Astrocyte (in vitro differentiated cells and primary cell): ENCODE data around the gene CISD2. TPM values are rescaled to one million over a fixed set of nuclear protein-coding genes. Genes with fewer than 3 reads are reported as not detected.

Experiments used
- DNase-seq: peaks from one replicate; pipeline ENCODE4 v3.0.0-alpha.2; 2010; ENCODE audit warnings: low read depth
- FAIRE-seq: peaks from 2 replicates; lab custom pipeline; 2011; peaks lifted over from hg19 to GRCh38; lab: Jason Lieb, UNC
- H2AFZ ChIP-seq: 2 replicates; pipeline ENCODE4 v1.6.0; 2012; ENCODE audit warnings: low read depth, low read length, inconsistent platforms
- H3K27ac ChIP-seq: 2 replicates; pipeline ENCODE4 v1.5.1; 2011; ENCODE audit warnings: low read depth, low read length, inconsistent platforms
- H3K27me3 ChIP-seq: 2 replicates; pipeline ENCODE4 v1.6.0; 2011; ENCODE audit warnings: low read length, inconsistent platforms; ENCODE audit not compliant: insufficient read depth
- H3K36me3 ChIP-seq: 2 replicates; pipeline ENCODE4 v1.5.1; 2011; ENCODE audit warnings: low read length, inconsistent platforms; ENCODE audit not compliant: insufficient read depth
- H3K4me1 ChIP-seq: 2 replicates; pipeline ENCODE4 v1.5.1; 2011; ENCODE audit warnings: low read length, inconsistent platforms; ENCODE audit not compliant: insufficient read depth
- H3K4me2 ChIP-seq: 2 replicates; pipeline ENCODE4 v1.6.0; 2012; ENCODE audit warnings: low read length, inconsistent platforms
- H3K4me3 ChIP-seq: 2 replicates; pipeline ENCODE4 v1.5.1; 2011; ENCODE audit warnings: low read depth, mild to moderate bottlenecking, low read length, inconsistent platforms; ENCODE audit not compliant: insufficient read depth
- H3K79me2 ChIP-seq: 2 replicates; pipeline ENCODE4 v1.6.0; 2012; ENCODE audit warnings: mild to moderate bottlenecking, low read length, inconsistent platforms; ENCODE audit not compliant: insufficient read depth
- H3K9ac ChIP-seq: 2 replicates; pipeline ENCODE4 v1.6.0; 2012; ENCODE audit warnings: mild to moderate bottlenecking, low read length, inconsistent platforms
- H3K9me3 ChIP-seq: 2 replicates; pipeline ENCODE4 v1.5.1; 2012; ENCODE audit warnings: low read depth, mild to moderate bottlenecking, low read length, inconsistent platforms; ENCODE audit not compliant: insufficient read depth
- H4K20me1 ChIP-seq: 2 replicates; pipeline ENCODE4 v1.6.0; 2012; ENCODE audit warnings: low read length, inconsistent platforms; ENCODE audit not compliant: insufficient read depth
- H3K27ac Mint-ChIP-seq: one replicate; pipeline ENCODE4 v1.8.0; 2021; ENCODE audit warnings: mild to moderate bottlenecking, mixed read lengths; ENCODE audit not compliant: unreplicated experiment
- H3K27me3 Mint-ChIP-seq: one replicate; pipeline ENCODE4 v1.8.0; 2021; ENCODE audit warnings: low read depth, mixed read lengths; ENCODE audit not compliant: unreplicated experiment
- H3K36me3 Mint-ChIP-seq: one replicate; pipeline ENCODE4 v1.8.0; 2021; ENCODE audit warnings: low read depth, mixed read lengths; ENCODE audit not compliant: unreplicated experiment
- H3K4me1 Mint-ChIP-seq: one replicate; pipeline ENCODE4 v1.8.0; 2021; ENCODE audit warnings: low read depth, mixed read lengths; ENCODE audit not compliant: unreplicated experiment
- H3K4me3 Mint-ChIP-seq: one replicate; pipeline ENCODE4 v1.8.0; 2021; ENCODE audit warnings: mild to moderate bottlenecking, moderate library complexity, mixed read lengths; ENCODE audit not compliant: unreplicated experiment
- H3K9me3 Mint-ChIP-seq: one replicate; pipeline ENCODE4 v1.8.0; 2021; ENCODE audit warnings: mild to moderate bottlenecking, mixed read lengths; ENCODE audit not compliant: unreplicated experiment
- CTCF ChIP-seq: IDR thresholded peaks from 2 replicates; pipeline ENCODE4 v1.5.1; 2011; ENCODE audit warnings: low read depth, mild to moderate bottlenecking, inconsistent platforms, low read length, moderate library complexity; ENCODE audit not compliant: insufficient read depth
- EZH2 ChIP-seq: IDR thresholded peaks from 2 replicates; pipeline ENCODE4 v1.6.1; 2012; ENCODE audit warnings: mild to moderate bottlenecking, low read length, inconsistent platforms; ENCODE audit not compliant: insufficient read depth
- total RNA-seq: library from RNA; stranded (reverse); gene quantifications from 2 replicates; pipeline ENCODE4 v1.2.1, GENCODE V29; 2021

The CISD2 gene
- total RNA-seq, 1 donor from 2014 or later: 31.0 TPM

GRCh38 chr4:102867278-102868152 lies 1.3 kb upstream of the CISD2 start:
- Histone ChIP-seq H3K4me3 (no peak overlapping the region), H3K4me1 (peaks cover 6% of the 10 kb centered on the region), H3K27ac (no peak overlapping the region), H3K4me2 (peak overlapping the region; percentile 88), H3K9ac (no peak overlapping the region), H3K27me3 (no peaks in the 10 kb centered on the region), H3K36me3 (no peaks in the 10 kb centered on the region), H4K20me1 (no peaks in the 10 kb centered on the region), H3K79me2 (peaks cover 33% of the 10 kb centered on the region), H3K9me3 (no peaks in the 10 kb centered on the region), H2AFZ (peak overlapping the region; percentile 99)
- H3K4me1 Mint-ChIP-seq: peaks cover 8% of the 10 kb centered on the region
- no peaks in the 10 kb centered on the region for H3K27me3 Mint-ChIP-seq
- no peak for FAIRE-seq
- no peaks in the 10 kb centered on the region for H3K9me3 Mint-ChIP-seq
- peak overlapping the region; percentile 53 for H3K27ac Mint-ChIP-seq
- TF ChIP-seq CTCF (no peak), EZH2 (no peak)
- DNase-seq: no peak
- H3K4me3 Mint-ChIP-seq: peak overlapping the region; percentile 85
- peaks cover 2% of the 10 kb centered on the region for H3K36me3 Mint-ChIP-seq

DNA sequence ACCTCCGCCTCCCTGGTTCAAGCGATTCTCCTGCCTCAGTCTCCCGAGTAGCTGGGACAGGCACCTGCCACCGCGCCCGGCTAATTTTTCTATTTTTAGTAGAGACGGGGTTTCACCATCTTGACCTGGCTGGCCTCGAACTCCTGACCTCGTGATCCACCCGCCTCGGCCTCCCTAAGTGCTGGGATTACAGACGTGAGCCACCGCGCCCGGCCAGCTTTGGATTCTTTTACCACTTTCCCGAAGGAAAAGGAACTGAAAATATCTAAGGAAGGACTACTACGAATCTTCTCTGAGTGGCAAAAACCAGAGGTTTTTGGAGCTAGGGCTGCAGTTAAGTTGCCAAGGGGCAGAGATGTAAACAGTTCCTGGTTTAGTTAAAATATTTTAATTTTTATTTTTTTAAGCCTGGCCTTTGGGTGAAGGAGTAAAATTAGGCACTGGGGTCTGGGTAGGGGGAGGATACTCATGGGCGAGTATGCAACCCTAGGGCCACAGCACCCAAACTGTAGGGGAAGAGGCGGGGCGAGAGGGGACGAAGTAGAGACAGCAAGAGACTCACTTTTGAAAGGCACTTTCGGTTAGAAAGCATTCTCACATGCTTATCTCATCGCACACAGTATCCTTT lies 525 bp upstream of the CISD2 start:
- TF ChIP-seq EZH2 (no peak), CTCF (no peak)
- no peaks in the 10 kb centered on the region for H3K9me3 ChIP-seq
- H4K20me1 ChIP-seq: no peaks in the 10 kb centered on the region
- H3K36me3 ChIP-seq: no peaks in the 10 kb centered on the region
- peak overlapping the region; percentile 90 for H3K27ac ChIP-seq
- H3K9me3 Mint-ChIP-seq: no peaks in the 10 kb centered on the region
- peaks cover 6% of the 10 kb centered on the region for H3K4me1 ChIP-seq
- H3K4me1 Mint-ChIP-seq: peaks cover 8% of the 10 kb centered on the region
- peaks cover 41% of the 10 kb centered on the region for H3K79me2 ChIP-seq
- FAIRE-seq: no peak
- H3K36me3 Mint-ChIP-seq: peaks cover 2% of the 10 kb centered on the region
- no peak for DNase-seq
- no peaks in the 10 kb centered on the region for H3K27me3 Mint-ChIP-seq
- no peaks in the 10 kb centered on the region for H3K27me3 ChIP-seq
- H3K4me3 Mint-ChIP-seq: peak overlapping the region; percentile 85
- H3K27ac Mint-ChIP-seq: peak overlapping the region; percentile 93
- H3K4me3 ChIP-seq: peak overlapping the region; percentile 85
- H2AFZ ChIP-seq: peak overlapping the region; percentile 99
- H3K4me2 ChIP-seq: peak overlapping the region; percentile 88
- peak overlapping the region; percentile 94 for H3K9ac ChIP-seq
